Kidney epithelial cell (primary cell): ENCODE results near the gene MEGF11. TPM values are rescaled to one million over a fixed set of nuclear protein-coding genes. Genes with fewer than 3 reads are reported as not detected.
"Not testable (repeated sequence)": the region's sequence is repeated elsewhere in the genome, so short reads cannot be mapped to it uniquely, and the experiment has no call there.

Experiments
- DNase-seq: peaks from one replicate; pipeline ENCODE4 v3.0.0-alpha.2; 2010; ENCODE audit warnings: low read depth
- H3K27me3 ChIP-seq: 2 replicates; pipeline ENCODE4 v1.6.0; 2011; ENCODE audit warnings: low read length; ENCODE audit not compliant: control insufficient read depth, insufficient read depth
- H3K36me3 ChIP-seq: 2 replicates; pipeline ENCODE4 v1.5.1; 2011; ENCODE audit warnings: low read length; ENCODE audit not compliant: control insufficient read depth, insufficient read depth
- H3K4me3 ChIP-seq: 2 replicates; pipeline ENCODE4 v1.5.1; 2011; ENCODE audit warnings: low read depth, mild to moderate bottlenecking, control low read depth, low read length
- total RNA-seq: library from RNA; depleted of rRNA; stranded (reverse); fragments of >200 nt; gene quantifications from 2 replicates; pipeline ENCODE4 v1.2.3, GENCODE V29; 2015
- TF ChIP-seq, protein P1 (sequence below): IDR thresholded peaks from 2 replicates; pipeline ENCODE4 v1.5.1; 2011; ENCODE audit warnings: mild to moderate bottlenecking, moderate library complexity, low read length, control low read depth, inconsistent platforms; ENCODE audit not compliant: insufficient read depth, poor library complexity, severe bottlenecking

The MEGF11 gene
- total RNA-seq, 1 donor from 2014 or later: 0.63 TPM

GRCh38 chr15:65877749-65878148 is 375.8 kb downstream of the MEGF11 start:
- DNase-seq: no peak
- TF ChIP-seq, protein P1, sequence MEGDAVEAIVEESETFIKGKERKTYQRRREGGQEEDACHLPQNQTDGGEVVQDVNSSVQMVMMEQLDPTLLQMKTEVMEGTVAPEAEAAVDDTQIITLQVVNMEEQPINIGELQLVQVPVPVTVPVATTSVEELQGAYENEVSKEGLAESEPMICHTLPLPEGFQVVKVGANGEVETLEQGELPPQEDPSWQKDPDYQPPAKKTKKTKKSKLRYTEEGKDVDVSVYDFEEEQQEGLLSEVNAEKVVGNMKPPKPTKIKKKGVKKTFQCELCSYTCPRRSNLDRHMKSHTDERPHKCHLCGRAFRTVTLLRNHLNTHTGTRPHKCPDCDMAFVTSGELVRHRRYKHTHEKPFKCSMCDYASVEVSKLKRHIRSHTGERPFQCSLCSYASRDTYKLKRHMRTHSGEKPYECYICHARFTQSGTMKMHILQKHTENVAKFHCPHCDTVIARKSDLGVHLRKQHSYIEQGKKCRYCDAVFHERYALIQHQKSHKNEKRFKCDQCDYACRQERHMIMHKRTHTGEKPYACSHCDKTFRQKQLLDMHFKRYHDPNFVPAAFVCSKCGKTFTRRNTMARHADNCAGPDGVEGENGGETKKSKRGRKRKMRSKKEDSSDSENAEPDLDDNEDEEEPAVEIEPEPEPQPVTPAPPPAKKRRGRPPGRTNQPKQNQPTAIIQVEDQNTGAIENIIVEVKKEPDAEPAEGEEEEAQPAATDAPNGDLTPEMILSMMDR: no peak
- Histone ChIP-seq H3K36me3 (no peaks in the 10 kb centered on the region), H3K27me3 (no peaks in the 10 kb centered on the region), H3K4me3 (no peak overlapping the region)

- DNase-seq: no peak
- H3K27me3 ChIP-seq: no peaks in the 10 kb centered on the region
- H3K36me3 ChIP-seq: no peaks in the 10 kb centered on the region
- TF ChIP-seq, protein P1: no peak
- no peak overlapping the region for H3K4me3 ChIP-seq
Measured at GRCh38 chr15:65875458-65875857, 378.1 kb downstream of the MEGF11 start.

DNA sequence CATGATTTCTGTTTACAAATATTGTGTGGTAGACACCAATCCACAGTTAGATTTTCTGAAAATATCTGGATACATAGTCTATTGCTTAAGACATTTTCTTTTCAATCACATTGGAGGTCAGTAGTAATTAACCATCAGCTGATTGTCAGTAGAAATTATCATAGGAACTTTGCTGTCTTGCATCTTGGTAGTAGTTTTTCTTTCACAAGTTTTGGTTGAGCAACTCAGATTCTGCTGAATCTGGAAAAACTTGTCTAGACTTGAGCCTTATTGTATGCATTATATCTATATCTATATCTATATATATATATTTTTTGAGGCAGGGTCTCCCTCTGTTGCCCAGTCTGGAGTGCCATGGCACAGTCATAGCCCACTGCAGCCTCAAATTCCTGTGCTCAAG is 380.3 kb downstream of the MEGF11 start:
- TF ChIP-seq, protein P1: no peak
- no peak overlapping the region for H3K4me3 ChIP-seq
- H3K36me3 ChIP-seq: no peaks in the 10 kb centered on the region
- no peak for DNase-seq
- H3K27me3 ChIP-seq: no peaks in the 10 kb centered on the region

GRCh38 chr15:65872596-65872995 is 381.0 kb downstream of the MEGF11 start:
- H3K36me3 ChIP-seq, H3K27me3 ChIP-seq, H3K4me3 ChIP-seq, DNase-seq: not testable (repeated sequence)

DNA sequence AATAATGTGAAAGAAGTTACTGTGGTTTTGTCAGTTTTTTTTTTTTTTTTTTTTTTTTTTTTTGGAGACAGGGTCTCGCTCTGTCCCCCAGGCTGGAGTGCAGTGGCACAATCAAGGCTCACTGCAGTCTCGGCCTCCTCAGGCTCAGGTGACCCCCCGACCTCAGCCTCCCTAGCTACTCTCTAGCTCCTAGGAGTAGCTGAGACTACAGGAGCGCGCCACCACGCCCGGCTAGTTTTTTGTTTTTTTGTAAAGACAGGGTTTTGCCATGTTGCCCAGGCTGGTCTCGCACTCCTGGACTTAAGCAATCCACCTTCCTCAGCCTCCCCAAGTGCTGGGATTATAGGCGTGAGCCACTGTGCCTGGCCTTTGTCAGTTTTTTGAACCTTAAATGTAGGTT is 381.7 kb downstream of the MEGF11 start:
- not testable (repeated sequence) for H3K4me3 ChIP-seq, H3K36me3 ChIP-seq, DNase-seq, H3K27me3 ChIP-seq

- DNase-seq: no peak
- TF ChIP-seq, protein P1: no peak
- no peaks in the 10 kb centered on the region for H3K36me3 ChIP-seq
- H3K4me3 ChIP-seq: peak overlapping the region; percentile 99
- no peaks in the 10 kb centered on the region for H3K27me3 ChIP-seq
Measured at GRCh38 chr15:65870889-65871533, 382.5 kb downstream of the MEGF11 start.
